NCI-H82 treated with DMSO at 0.1 percent for 48 hours (cell line): Measurements from ENCODE around the gene PYDC1.
"Not testable (repeated sequence)": the region's sequence is repeated elsewhere in the genome, so short reads cannot be mapped to it uniquely, and the experiment has no call there.

Source experiments
- DNase-seq: peaks from one replicate; lab custom pipeline; 2025; ENCODE audit not compliant: unreplicated experiment; lab: John Stamatoyannopoulos, UW

PYDC1 gene

GRCh38 chr16:31179747-31180459, 37.0 kb downstream of the PYDC1 start, which contains the start of gene FUS:
Gene FUS, plus strand, starts transcription at chr16:31180139. Its CDS starts 76 bp downstream, at chr16:31180215.
- peak; percentile 74 for DNase-seq

GRCh38 chr16:31179219-31179746, 37.7 kb downstream of the PYDC1 start:
- DNase-seq = no peak

- no peak for DNase-seq
These were observed 39.8 kb downstream of the PYDC1 start for GRCh38 chr16:31177136-31177535.

- DNase-seq = not testable (repeated sequence)
These were observed 46.9 kb downstream of the PYDC1 start for GRCh38 chr16:31170048-31170447.

- DNase-seq = no peak
These were observed 48.1 kb downstream of the PYDC1 start for GRCh38 chr16:31168848-31169247.

- no peak for DNase-seq
These were observed 49.6 kb downstream of the PYDC1 start for GRCh38 chr16:31167315-31167714.
